Gastrocnemius medialis (tissue), 4 donors: ENCODE measurements around the gene CD46.

ENCODE experiments used
- POLR2A ChIP-seq, 2 donors: fragments of 450-650 bp; IDR thresholded peaks; one replicate each; pipeline ENCODE4 v1.6.1; 2017; ENCODE audit warnings: antibody characterized with exemption in 2 of 2, mild to moderate bottlenecking in 2 of 2, moderate library complexity in 2 of 2
- TF ChIP-seq, protein P1 (sequence below), 5 experiments: fragments of 450-650 bp in 3 of 5; fragments of 200-600 bp in 2 of 5; sonication (generic) in 2 of 5; IDR thresholded peaks in 4 of 5; conservative IDR thresholded peaks in 1 of 5; 1 replicate in 4 of 5; 2 replicates in 1 of 5; pipeline ENCODE4 v1.5.1; 2016 to 2019; ENCODE audit warnings: antibody characterized with exemption in 5 of 5, mild to moderate bottlenecking in 3 of 5, moderate library complexity in 3 of 5

DNA sequence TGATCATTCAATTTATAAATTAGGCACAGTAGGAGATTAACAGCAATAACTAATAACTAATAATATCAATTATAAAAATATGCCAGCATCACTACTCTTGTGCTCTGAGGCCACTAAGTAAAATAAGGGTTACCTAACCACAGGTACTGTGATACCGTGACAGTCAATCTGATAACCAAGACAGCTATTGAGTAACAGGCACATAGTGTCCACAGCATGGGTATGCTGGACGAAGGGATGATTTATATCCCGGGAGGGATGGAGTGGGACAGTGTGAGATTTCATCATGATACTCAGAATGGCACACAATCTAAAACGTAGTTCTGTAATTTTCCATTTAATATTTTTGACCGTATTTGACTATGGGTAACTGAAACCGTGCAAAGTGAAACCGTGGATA, 39.4 kb downstream of the CD46 start:
- no peak for TF ChIP-seq POLR2A (IDR thresholded peaks at IDR 0.05)
- TF ChIP-seq, protein P1, sequence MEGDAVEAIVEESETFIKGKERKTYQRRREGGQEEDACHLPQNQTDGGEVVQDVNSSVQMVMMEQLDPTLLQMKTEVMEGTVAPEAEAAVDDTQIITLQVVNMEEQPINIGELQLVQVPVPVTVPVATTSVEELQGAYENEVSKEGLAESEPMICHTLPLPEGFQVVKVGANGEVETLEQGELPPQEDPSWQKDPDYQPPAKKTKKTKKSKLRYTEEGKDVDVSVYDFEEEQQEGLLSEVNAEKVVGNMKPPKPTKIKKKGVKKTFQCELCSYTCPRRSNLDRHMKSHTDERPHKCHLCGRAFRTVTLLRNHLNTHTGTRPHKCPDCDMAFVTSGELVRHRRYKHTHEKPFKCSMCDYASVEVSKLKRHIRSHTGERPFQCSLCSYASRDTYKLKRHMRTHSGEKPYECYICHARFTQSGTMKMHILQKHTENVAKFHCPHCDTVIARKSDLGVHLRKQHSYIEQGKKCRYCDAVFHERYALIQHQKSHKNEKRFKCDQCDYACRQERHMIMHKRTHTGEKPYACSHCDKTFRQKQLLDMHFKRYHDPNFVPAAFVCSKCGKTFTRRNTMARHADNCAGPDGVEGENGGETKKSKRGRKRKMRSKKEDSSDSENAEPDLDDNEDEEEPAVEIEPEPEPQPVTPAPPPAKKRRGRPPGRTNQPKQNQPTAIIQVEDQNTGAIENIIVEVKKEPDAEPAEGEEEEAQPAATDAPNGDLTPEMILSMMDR (IDR thresholded peaks at IDR 0.05 in 4 of 5, conservative IDR thresholded peaks at IDR 0.05 in 1 of 5), result no peak
